ENCODE data around the gene RREB1. TPM values are rescaled to one million over a fixed set of nuclear protein-coding genes. Genes with fewer than 3 reads are reported as not detected.

The RREB1 gene
- total RNA-seq, 4 donors from 2014 or later = 73.9 to 214 (median 107) TPM

- in situ Hi-C loops (cut with MboI; ENCODE audit: low pct_ligation_motif_present in 1 of 4, low pct_unique_long_range_greater_than_20kb in 1 of 4, low sequenced_read_pairs in 3 of 4) (no loop called here), intact Hi-C loops (cut with DNase I; ENCODE audit: low total_unique reads) (no loop called here)
- no peak overlapping the region for H3K4me3 ChIP-seq
Measured at GRCh38 chr6:7163661-7164071, 55.9 kb downstream of the RREB1 start.

GRCh38 chr6:7164536-7165001 lies 56.8 kb downstream of the RREB1 start:
- peak overlapping the region; percentile 74 to 84 (median 80) for H3K27ac ChIP-seq
- in situ Hi-C loops (cut with MboI; ENCODE audit: low pct_ligation_motif_present in 1 of 4, low pct_unique_long_range_greater_than_20kb in 1 of 4, low sequenced_read_pairs in 3 of 4) (no loop called here), intact Hi-C loops (cut with DNase I; ENCODE audit: low total_unique reads) (no loop called here)
- no peak for DNase-seq
- no peaks in the 10 kb centered on the region for H3K36me3 ChIP-seq
- H3K4me1 ChIP-seq = peaks cover 66 to 97% (median 87%) of the 10 kb centered on the region in 4 donors
- H3K27me3 ChIP-seq = no peaks in the 10 kb centered on the region
- no peaks in the 10 kb centered on the region for H3K9me3 ChIP-seq
- TF ChIP-seq POLR2AphosphoS5 (IDR thresholded peaks at IDR 0.05) (no peak), CTCF (IDR thresholded peaks at IDR 0.05) (no peak), POLR2A (IDR thresholded peaks at IDR 0.05) (no peak), EP300 (IDR thresholded peaks at IDR 0.05; ENCODE audit: low read depth) (no peak)
- no peak overlapping the region for H3K4me3 ChIP-seq
- WGBS, 2 donors (ENCODE audit: low coverage in 1 of 2) = 48 to 69% methylated on average over 3 to 5 of the region's 5 CpGs

More at GRCh38 chr6:7163661-7164071, 55.9 kb downstream of the RREB1 start:
- TF ChIP-seq POLR2AphosphoS5 (IDR thresholded peaks at IDR 0.05) (no peak), CTCF (IDR thresholded peaks at IDR 0.05) (no peak)
- H3K27ac ChIP-seq = peak overlapping the region; percentile 39 to 84 (median 62)
- WGBS, 2 donors (ENCODE audit: low coverage in 1 of 2) = 84 to 85% methylated on average over 5 to 12 of the region's 12 CpGs
- no peak for DNase-seq
- H3K36me3 ChIP-seq = no peaks in the 10 kb centered on the region
- H3K9me3 ChIP-seq = no peaks in the 10 kb centered on the region
- H3K4me1 ChIP-seq = peaks cover 60 to 96% (median 85%) of the 10 kb centered on the region in 4 donors
- no peaks in the 10 kb centered on the region for H3K27me3 ChIP-seq

- H3K27ac ChIP-seq = peak overlapping the region; percentile 74 to 84 (median 80)
- no peak overlapping the region for H3K4me3 ChIP-seq
- H3K4me1 ChIP-seq = peaks cover 64 to 97% (median 88%) of the 10 kb centered on the region in 4 donors
- H3K9me3 ChIP-seq = no peaks in the 10 kb centered on the region
- H3K36me3 ChIP-seq = no peaks in the 10 kb centered on the region
- in situ Hi-C loops (cut with MboI; ENCODE audit: low pct_ligation_motif_present in 1 of 4, low pct_unique_long_range_greater_than_20kb in 1 of 4, low sequenced_read_pairs in 3 of 4) = no loop called here
- no peak for DNase-seq
- no peak for TF ChIP-seq CTCF (IDR thresholded peaks at IDR 0.05)
- no peak for TF ChIP-seq POLR2A (IDR thresholded peaks at IDR 0.05)
- no peak for TF ChIP-seq EP300 (IDR thresholded peaks at IDR 0.05; ENCODE audit: low read depth)
- no peak for TF ChIP-seq POLR2AphosphoS5 (IDR thresholded peaks at IDR 0.05)
- intact Hi-C loops (cut with DNase I; ENCODE audit: low total_unique reads) = no loop called here
- H3K27me3 ChIP-seq = no peaks in the 10 kb centered on the region
- WGBS, 2 donors (ENCODE audit: low coverage in 1 of 2) = 39 to 51% methylated on average over 5 to 11 of the region's 11 CpGs
Measured at GRCh38 chr6:7165002-7165889, 57.5 kb downstream of the RREB1 start.

GRCh38 chr6:7165890-7166267 lies 58.1 kb downstream of the RREB1 start:
- in situ Hi-C loops (cut with MboI; ENCODE audit: low pct_ligation_motif_present in 1 of 4, low pct_unique_long_range_greater_than_20kb in 1 of 4, low sequenced_read_pairs in 3 of 4) = no loop called here
- H3K27ac ChIP-seq = peak overlapping the region; percentile 74 to 84 (median 80)
- WGBS, 2 donors (ENCODE audit: low coverage in 1 of 2) = 62% methylated on average over 4 of the region's 4 CpGs; no CpG with 5 or more reads in 1 of the 2 donors

More at GRCh38 chr6:7165890-7166267, 58.1 kb downstream of the RREB1 start:
- Histone ChIP-seq H3K27me3 (no peaks in the 10 kb centered on the region), H3K9me3 (no peaks in the 10 kb centered on the region), H3K36me3 (no peaks in the 10 kb centered on the region), H3K4me1 (peaks cover 70 to 97% (median 92%) of the 10 kb centered on the region in 4 donors), H3K4me3 (no peak overlapping the region)
- DNase-seq = no peak
- intact Hi-C loops (cut with DNase I; ENCODE audit: low total_unique reads) = no loop called here
- TF ChIP-seq POLR2AphosphoS5 (IDR thresholded peaks at IDR 0.05) = no peak
- no peak for TF ChIP-seq POLR2A (IDR thresholded peaks at IDR 0.05)
- TF ChIP-seq CTCF (IDR thresholded peaks at IDR 0.05) = no peak
- TF ChIP-seq EP300 (IDR thresholded peaks at IDR 0.05; ENCODE audit: low read depth) = no peak

All from transverse colon (tissue), 4 donors.